Pons (tissue), 1 donor: Measurements from ENCODE around the gene YY1AP1.
A peak's percentile ranks its signal among the peaks of the same experiment; 100 is the strongest.
"Not testable (repeated sequence)": the region's sequence is repeated elsewhere in the genome, so short reads cannot be mapped to it uniquely, and the experiment has no call there.

Experiments used
- DNase-seq: peaks from one replicate; pipeline ENCODE4 v3.0.0-alpha.2; 2016; ENCODE audit warnings: low spot score

YY1AP1 gene

DNA sequence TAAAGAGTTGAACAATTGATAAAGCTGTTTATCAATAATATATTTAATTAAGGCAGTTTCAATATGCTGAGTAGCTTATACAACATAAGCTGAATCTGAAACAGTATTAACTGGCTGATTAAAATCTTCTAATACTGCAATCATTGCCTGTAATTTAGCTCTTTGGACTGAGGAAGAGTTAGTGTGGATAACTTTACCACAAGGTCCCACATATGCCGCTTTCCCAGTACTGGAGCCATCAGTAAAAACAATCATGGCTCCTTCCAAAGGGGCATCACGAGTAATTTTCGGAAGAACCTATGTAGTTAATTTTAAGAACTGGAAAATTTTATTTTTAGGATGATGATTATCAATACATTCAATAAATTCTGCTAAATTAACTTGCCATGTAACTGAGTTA lies 7.0 kb upstream of the YY1AP1 start:
- DNase-seq = no peak

DNA sequence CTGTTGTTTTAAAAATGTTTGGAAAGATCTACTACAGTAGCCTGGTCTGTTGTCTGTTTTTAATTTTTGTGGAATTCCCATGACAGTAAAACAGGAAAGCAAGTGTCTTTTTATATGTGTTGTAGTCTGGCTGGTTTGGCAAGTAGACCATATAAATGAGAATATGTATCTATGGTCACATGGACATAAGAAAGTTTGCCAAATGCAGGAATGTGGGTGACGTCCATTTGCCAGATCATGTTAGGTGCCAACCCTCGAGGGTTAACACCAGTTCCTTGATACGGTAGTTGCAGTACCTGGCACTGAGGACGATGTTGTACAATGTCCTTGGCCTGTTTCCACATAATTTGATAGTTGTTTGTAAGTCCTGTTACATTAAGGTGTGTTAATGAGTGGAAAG lies 6.5 kb upstream of the YY1AP1 start:
- DNase-seq = no peak

DNA sequence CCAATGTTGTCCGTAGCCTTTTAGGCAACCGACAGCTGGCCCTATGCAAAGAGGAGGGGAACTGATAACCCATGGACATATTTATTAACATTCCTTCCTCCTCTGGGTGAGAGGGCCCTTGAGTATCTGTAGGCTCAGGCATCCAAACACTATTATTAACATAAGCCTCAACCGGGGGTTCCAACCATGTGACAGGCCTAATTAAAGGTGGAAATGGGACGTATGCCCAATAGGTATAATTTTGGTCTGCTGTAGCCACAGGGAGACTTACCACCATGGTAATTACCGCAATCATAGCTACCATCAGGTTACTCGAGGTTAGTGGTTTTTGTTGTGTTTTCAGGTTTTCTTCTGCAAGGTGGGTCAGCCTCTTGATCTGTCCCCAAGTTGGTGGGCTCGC lies 5.6 kb upstream of the YY1AP1 start:
- DNase-seq = no peak

DNA sequence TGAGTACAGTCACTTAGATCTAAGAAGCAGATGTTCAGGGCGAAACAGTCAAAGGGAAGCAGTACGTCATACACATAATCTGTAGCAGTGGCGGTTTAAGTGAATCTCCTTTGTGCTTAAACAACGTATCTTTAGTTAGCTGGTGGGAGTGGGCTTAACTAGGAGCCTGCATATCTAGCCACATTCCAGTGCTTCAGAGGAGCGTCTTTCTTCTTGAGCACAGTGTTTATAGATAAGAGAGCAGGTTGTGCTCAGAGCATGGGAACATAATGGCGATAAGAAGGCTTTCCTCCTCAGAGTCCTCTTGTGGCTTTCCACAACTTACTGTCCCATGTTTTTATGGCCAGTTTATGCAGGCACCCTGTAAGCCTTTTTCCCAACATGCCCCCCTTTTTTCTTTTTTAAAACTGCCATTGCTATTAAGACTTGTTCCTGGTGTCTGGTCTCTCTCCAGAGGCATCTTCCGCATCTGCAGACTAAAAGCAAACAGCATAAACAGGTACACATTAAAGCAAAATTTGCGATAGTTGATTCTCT lies 3.5 kb upstream of the YY1AP1 start:
- no peak for DNase-seq

DNA sequence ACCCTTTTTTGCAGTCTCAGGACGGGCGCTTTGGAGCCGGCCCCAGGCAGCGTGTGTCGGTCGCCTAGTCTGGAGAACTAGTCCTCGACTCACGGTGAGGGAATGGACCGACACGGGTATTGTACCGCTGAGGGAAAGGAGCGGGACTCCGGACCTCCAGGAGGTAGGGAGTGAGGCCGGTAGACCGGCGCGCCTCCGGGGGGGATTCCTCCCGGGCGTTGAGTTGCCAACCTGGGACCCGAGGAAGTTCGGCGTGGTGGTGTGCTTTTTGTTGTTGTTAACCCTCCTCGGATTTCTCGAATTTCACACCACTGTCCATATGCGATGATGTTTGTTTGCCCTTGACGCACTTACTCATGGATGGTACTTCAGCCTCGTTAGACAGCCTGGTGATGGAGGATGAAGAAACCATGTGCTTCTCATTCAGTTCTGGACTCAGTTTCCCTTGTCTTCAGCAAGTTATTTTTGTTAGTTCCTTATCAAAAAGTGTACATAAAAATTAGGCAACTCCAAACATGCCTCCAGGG lies 570 bp upstream of the YY1AP1 start, which contains the start of gene DAP3:
DAP3 (plus strand) TSS at position 11 of the 527 bp plus-strand sequence. CDS start 20,689 bp downstream, outside the sequence.
- DNase-seq = not testable (repeated sequence)

DNA sequence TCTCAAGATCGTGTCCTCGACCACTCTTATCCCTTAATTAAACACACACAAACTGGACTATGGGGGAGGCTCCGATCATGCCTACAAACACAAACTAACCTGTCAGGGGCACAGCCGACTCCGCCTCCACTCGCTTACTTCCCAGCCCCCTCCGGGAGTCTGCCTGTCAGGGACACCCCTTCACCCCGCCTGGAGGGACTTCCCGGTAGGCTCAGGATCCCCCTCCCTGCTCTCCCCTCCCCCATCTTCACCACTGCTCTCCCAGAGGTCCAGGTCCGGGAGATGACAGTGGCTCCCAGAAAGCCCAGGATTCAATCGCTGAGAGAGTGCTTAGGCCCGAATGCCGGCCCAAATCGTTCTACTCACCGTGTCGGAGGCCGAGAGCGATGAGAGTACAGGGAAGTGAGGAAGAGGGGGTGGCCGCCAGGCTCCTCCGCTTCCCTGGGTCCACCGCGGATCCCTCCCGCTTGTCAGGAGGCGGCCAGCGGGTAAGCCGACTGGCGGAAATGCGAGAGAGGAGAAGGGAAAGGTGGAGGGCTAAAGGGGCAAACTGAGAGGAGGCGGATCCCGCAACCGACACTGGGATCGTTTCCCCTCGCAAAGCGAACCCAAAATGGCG lies 760 bp downstream of the YY1AP1 start:
- not testable (repeated sequence) for DNase-seq

DNA sequence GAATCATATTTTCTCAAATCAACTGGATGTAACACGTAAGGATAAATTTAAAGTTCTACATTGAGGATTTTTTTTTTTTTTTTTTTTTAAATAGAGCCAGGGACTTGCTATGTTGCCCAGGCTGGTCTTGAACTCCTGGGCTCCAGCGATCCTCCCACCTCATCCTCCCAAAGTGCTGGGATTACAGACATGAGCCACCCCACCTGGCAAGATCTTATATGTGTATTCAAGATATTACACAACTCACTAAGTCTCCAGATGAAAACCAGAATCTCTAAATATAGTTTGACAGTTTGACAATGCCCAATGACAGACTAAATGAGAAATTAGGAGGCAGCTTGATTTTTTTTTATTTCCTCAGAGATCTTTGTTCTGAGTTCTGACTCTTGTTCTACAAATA lies 6.8 kb downstream of the YY1AP1 start:
- DNase-seq = no peak

DNA sequence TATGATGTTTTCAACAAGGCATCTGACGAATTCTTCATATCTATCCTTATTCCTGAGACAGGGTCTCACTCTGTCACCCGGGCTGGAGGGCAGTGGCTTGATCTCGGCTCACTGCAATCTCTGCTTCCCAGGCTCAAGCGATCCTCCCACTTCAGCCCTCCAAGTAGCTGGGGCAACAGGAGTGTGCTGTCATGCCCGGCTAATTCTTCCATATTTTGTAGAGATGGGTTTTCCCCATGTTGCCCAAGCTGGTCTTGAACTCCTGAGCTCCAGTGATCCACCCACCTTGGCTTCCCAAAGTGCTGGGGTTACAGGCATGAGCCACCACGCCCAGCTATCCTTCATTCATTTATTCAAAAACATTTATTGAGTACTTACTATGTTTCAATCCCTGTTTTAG lies 8.0 kb downstream of the YY1AP1 start:
- no peak for DNase-seq

GRCh38 chr1:155678992-155679391 lies 9.6 kb downstream of the YY1AP1 start:
- not testable (repeated sequence) for DNase-seq

- no peak for DNase-seq
These were observed 10.5 kb downstream of the YY1AP1 start for GRCh38 chr1:155678027-155678426.

GRCh38 chr1:155673003-155673402 lies 15.6 kb downstream of the YY1AP1 start:
- no peak for DNase-seq

DNA sequence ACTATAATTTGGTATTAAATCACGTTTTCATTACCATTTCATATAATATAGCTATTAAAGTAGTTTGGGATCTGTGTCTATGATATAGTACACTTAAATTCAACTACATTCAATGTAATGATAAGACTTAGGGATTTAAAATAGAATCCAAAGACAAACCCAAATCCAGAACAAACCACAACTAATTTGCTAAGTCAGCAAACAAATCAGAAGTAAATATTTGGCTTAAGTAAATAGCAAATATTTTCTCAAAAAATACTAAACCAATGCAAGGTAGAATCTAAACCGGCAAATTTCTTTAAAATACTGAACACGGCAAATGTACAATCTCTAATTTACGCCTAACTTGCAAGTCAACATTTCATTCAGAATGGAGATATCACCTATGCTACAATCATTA lies 16.8 kb downstream of the YY1AP1 start:
- no peak for DNase-seq

DNA sequence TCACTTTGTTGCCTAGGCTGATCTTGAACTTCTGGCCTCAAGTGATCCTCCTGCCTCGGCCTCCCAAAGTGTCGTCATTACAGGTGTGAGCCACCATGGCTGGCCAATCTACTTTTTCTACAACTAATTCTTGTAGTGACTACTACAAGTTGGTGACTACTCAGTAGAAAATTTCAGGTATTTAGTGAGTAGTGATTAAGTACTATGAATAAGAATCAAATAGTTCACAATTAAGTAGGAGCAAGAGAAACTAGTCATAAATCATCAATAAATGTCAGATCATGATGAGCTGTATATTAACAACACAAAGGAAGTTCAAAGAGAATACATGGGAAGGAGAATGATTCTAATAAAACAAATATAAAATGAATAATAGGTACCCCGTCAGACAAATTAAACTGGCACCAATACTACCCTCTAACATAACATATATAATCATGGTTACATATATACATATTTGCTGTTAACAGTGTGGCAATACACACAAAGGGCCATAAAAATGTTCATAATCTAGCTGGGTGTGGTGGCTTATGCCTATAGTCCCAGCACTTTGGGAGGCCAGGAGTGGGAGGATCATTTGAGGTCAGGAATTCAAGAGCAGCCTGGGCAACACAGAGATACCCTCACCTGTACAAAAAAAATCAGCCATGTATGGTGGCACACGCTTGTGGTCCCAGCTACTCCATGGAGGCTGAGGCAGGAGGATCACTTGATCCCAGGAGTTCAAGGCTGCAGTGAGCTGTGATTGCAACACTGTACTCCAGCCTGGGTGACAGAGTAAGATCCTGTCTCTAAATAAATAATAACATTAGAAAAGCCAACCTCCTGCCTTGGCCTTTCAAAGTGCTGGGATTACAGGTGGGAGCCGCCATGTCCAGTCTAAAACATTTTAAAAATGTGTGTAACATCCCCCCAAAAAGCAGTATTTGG lies 19.1 kb downstream of the YY1AP1 start:
- DNase-seq = no peak

GRCh38 chr1:155661239-155661638 lies 27.3 kb downstream of the YY1AP1 start:
- not testable (repeated sequence) for DNase-seq

- no peak for DNase-seq
These were observed 31.1 kb downstream of the YY1AP1 start for GRCh38 chr1:155657463-155657862.

DNA sequence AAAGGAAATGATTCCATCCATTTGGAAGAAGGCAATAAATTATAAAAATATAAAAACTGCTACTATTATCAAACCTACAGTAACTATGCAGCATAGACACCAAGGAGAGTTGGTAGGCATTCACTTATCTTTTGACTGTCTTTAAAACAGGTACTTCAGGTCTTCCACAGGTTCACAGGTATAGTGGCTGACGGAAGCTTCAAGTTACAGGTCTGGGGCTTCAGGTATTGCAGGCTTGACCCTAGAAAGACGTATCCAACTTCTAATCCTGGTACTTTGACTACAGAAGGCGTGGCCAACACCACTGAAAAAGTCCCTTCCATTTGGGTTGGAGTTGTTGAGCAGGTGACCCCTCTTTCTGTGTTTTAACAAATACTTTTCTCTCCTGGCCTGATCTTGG lies 35.6 kb downstream of the YY1AP1 start:
- no peak for DNase-seq

- DNase-seq = no peak
These were observed 36.5 kb downstream of the YY1AP1 start for GRCh38 chr1:155651861-155652661.

DNA sequence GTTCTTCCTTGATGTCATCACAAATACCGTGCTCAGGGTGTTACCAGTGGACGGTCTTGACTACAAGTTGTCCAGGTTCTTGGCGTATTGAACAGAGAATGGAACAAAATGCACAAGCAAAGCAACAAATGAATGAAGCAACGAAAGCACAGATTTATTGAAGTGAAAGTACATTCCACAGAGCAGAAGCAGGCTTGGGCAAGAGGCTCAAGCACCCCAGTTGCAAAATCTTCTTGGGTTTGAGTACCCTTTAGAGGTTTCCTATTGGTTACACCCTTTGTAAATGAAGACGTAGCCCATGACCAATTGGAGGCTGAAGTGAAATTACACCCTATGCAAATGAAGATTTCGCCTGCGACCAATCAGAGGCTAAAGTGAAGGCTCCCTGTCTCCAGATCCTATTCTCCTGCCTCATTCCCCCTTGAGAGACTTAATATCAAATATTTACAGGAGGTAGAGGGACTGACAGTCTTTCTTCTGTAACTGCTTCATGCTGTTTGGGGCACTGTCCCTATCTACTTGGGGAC lies 38.3 kb downstream of the YY1AP1 start:
- DNase-seq = no peak

GRCh38 chr1:155649676-155650075 lies 38.9 kb downstream of the YY1AP1 start:
- DNase-seq = no peak

GRCh38 chr1:155648207-155649147 lies 40.1 kb downstream of the YY1AP1 start:
- DNase-seq = peak; percentile 81

GRCh38 chr1:155646307-155646706 lies 42.3 kb downstream of the YY1AP1 start:
- no peak for DNase-seq
